Endothelial cell of umbilical vein (primary cell): ENCODE results near the gene TMEM45B. TPM values are rescaled to one million over a fixed set of nuclear protein-coding genes. Genes with fewer than 3 reads are reported as not detected.

Source experiments
- BruUV-seq: library from RNA; stranded (reverse); fragments of 400-500 nt; replicated peaks from 2 replicates; lab custom pipeline; 2021; lab: Mats Ljungman, UMichigan
- CTCF ChIA-PET: fragments of 300-600, 350-600 bp; sonication (Branson Sonifier 250); formaldehyde crosslinking; loops from one replicate; lab custom pipeline; 2021; ENCODE audit warnings: antibody characterized with exemption, inconsistent platforms; lab: Charles Lee
- POLR2A ChIA-PET: fragments of 300-600, 350-600 bp; sonication (Branson Sonifier 250); formaldehyde crosslinking; loops from one replicate; lab custom pipeline; 2021; ENCODE audit warnings: antibody characterized with exemption, inconsistent platforms; lab: Charles Lee
- DNase-seq: peaks from one replicate; pipeline ENCODE4 v3.0.0-alpha.2; 2011; ENCODE audit warnings: low read depth, low spot score
- FAIRE-seq: peaks from 2 replicates; lab custom pipeline; 2011; peaks lifted over from hg19 to GRCh38; lab: Jason Lieb, UNC
- H2AFZ ChIP-seq: 2 replicates; pipeline ENCODE4 v1.6.0; 2012; ENCODE audit warnings: low read depth, low read length, control low read depth, inconsistent platforms
- H3K27ac ChIP-seq: 2 replicates; pipeline ENCODE4 v1.5.1; 2011; ENCODE audit warnings: low read depth, mild to moderate bottlenecking, control low read depth, low read length, moderate library complexity; ENCODE audit not compliant: insufficient read depth
- H3K27me3 ChIP-seq, 2 experiments: 2 replicates each; pipeline versions ENCODE4 v1.6.0 to v1.6.1; 2011; ENCODE audit warnings: low read length in 2 of 2, mixed read lengths in 1 of 2; ENCODE audit not compliant: control insufficient read depth in 2 of 2, insufficient read depth in 2 of 2
- H3K36me3 ChIP-seq, 2 experiments: 2 replicates in 1 of 2; 3 replicates in 1 of 2; pipeline ENCODE4 v1.5.1; 2011; ENCODE audit warnings: low read length in 2 of 2, mild to moderate bottlenecking in 1 of 2, moderate library complexity in 1 of 2; ENCODE audit not compliant: control insufficient read depth in 2 of 2, insufficient read depth in 2 of 2; ENCODE audit errors: extremely low read depth in 1 of 2
- H3K4me1 ChIP-seq: 3 replicates; pipeline ENCODE4 v1.5.1; 2011; ENCODE audit warnings: mild to moderate bottlenecking, low read length; ENCODE audit not compliant: control insufficient read depth, insufficient read depth; ENCODE audit errors: extremely low read depth
- H3K4me2 ChIP-seq: 2 replicates; pipeline ENCODE4 v1.6.1; 2011; ENCODE audit warnings: low read length, control low read depth, mixed read lengths; ENCODE audit not compliant: insufficient read depth
- H3K4me3 ChIP-seq, 3 experiments: fragments of 200-600 bp in 1 of 3; sonication (generic), shearing (Covaris generic) in 1 of 3; replicated peaks in 1 of 3; 2 replicates each; pipeline ENCODE4 v1.5.1; 2011 to 2016; ENCODE audit warnings: control low read depth in 3 of 3, low read length in 3 of 3, mild to moderate bottlenecking in 2 of 3, inconsistent platforms in 1 of 3, low read depth in 1 of 3, moderate library complexity in 1 of 3; ENCODE audit not compliant: insufficient read depth in 1 of 3
- H3K79me2 ChIP-seq: 2 replicates; pipeline ENCODE4 v1.6.0; 2012; ENCODE audit warnings: low read length, inconsistent platforms; ENCODE audit not compliant: control insufficient read depth, insufficient read depth
- H3K9ac ChIP-seq: replicated peaks from 2 replicates; pipeline ENCODE3; 2011; ENCODE audit warnings: low read length, control low read depth; ENCODE audit not compliant: insufficient read depth; ENCODE audit errors: extremely low read depth
- H3K9me1 ChIP-seq: replicated peaks from 3 replicates; pipeline ENCODE4 v1.6.0; 2011; ENCODE audit warnings: mild to moderate bottlenecking, low read length; ENCODE audit not compliant: control insufficient read depth, insufficient read depth; ENCODE audit errors: extremely low read depth
- H3K9me3 ChIP-seq: replicated peaks from 2 replicates; pipeline ENCODE4 v1.5.1; 2012; ENCODE audit warnings: low read length, inconsistent platforms; ENCODE audit not compliant: control insufficient read depth, insufficient read depth
- H4K20me1 ChIP-seq: replicated peaks from 2 replicates; pipeline ENCODE3; 2011; ENCODE audit warnings: mild to moderate bottlenecking, low read length; ENCODE audit not compliant: control insufficient read depth, insufficient read depth; ENCODE audit errors: extremely low read depth
- EZH2 ChIP-seq: IDR thresholded peaks from 2 replicates; pipeline ENCODE4 v1.6.1; 2012; ENCODE audit warnings: borderline replicate concordance, low read depth, mild to moderate bottlenecking, moderate library complexity, low read length, inconsistent platforms; ENCODE audit not compliant: severe bottlenecking
- FOS ChIP-seq: IDR thresholded peaks from 2 replicates; pipeline ENCODE4 v1.6.1; 2011; ENCODE audit warnings: mild to moderate bottlenecking, low read length, moderate library complexity, borderline replicate concordance; ENCODE audit not compliant: insufficient read depth
- GATA2 ChIP-seq: IDR thresholded peaks from 2 replicates; pipeline ENCODE4 v1.7.0; 2011; ENCODE audit warnings: low read depth, mild to moderate bottlenecking, moderate library complexity, mixed read lengths, low read length; ENCODE audit not compliant: insufficient read length, insufficient read depth
- JUN ChIP-seq: IDR thresholded peaks from 2 replicates; pipeline ENCODE4 v1.6.1; 2011; ENCODE audit warnings: borderline replicate concordance, low read depth; ENCODE audit not compliant: insufficient read length, insufficient read depth
- MYC ChIP-seq: IDR thresholded peaks from one replicate; pipeline ENCODE4 v1.6.1; 2011; ENCODE audit warnings: mild to moderate bottlenecking, low read depth, low read length
- POLR2A ChIP-seq: IDR thresholded peaks from 2 replicates; pipeline ENCODE4 v1.6.1; 2012; ENCODE audit warnings: low read depth, mild to moderate bottlenecking, control low read depth, low read length
- POLR2AphosphoS5 ChIP-seq: IDR thresholded peaks from 2 replicates; pipeline ENCODE4 v1.6.1; 2012; ENCODE audit warnings: low read depth, mild to moderate bottlenecking, control low read depth, low read length, moderate library complexity; ENCODE audit not compliant: insufficient read depth
- dilution Hi-C: fragments of 300-500 bp; cut with MboI; formaldehyde crosslinking; loops from one replicate; pipeline ENCODE4 v1.15.0; 2019; ENCODE audit warnings: low sequenced_read_pairs; ENCODE audit not compliant: extremely low pct_ligation_motif_present
- intact Hi-C: fragments of 100-400 bp; cut with micrococcal nuclease; formaldehyde crosslinking; loops from one replicate; pipeline ENCODE4 v1.10.0; 2022
- polyA plus RNA-seq, 4 experiments: library from polyadenylated mRNA; depleted of rRNA in 3 of 4; stranded (reverse) in 3 of 4; unstranded in 1 of 4; fragments of >200 nt; gene quantifications; 2 replicates each; pipeline versions ENCODE4 v1.2.1 to v1.2.3, GENCODE V29; 2011 to 2012; ENCODE audit warnings: missing spikeins in 1 of 4
- total RNA-seq: library from RNA; stranded (reverse); gene quantifications from 2 replicates; pipeline ENCODE4 v1.2.3, GENCODE V29; 2021
- TF ChIP-seq, protein P1 (sequence below): IDR thresholded peaks from 2 replicates; pipeline ENCODE4 v1.6.1; 2011; ENCODE audit not compliant: insufficient read depth, insufficient read length
- TF ChIP-seq, protein P2 (sequence below), 2 donors: IDR thresholded peaks; 1 replicate in 1 of 2; 2 replicates in 1 of 2; pipeline ENCODE4 v1.5.1; 2011; ENCODE audit warnings: low read length in 2 of 2, mild to moderate bottlenecking in 2 of 2, moderate library complexity in 2 of 2, control low read depth in 1 of 2, inconsistent platforms in 1 of 2, low read depth in 1 of 2; ENCODE audit not compliant: insufficient read depth in 1 of 2; ENCODE audit errors: extremely low read depth in 1 of 2

The TMEM45B gene
- total and polyA plus RNA-seq, 2 donors (not counting 3 experiments of a cell fraction or from before 2014, with no cell fraction given) = 0.08 TPM; not detected in 1

DNA sequence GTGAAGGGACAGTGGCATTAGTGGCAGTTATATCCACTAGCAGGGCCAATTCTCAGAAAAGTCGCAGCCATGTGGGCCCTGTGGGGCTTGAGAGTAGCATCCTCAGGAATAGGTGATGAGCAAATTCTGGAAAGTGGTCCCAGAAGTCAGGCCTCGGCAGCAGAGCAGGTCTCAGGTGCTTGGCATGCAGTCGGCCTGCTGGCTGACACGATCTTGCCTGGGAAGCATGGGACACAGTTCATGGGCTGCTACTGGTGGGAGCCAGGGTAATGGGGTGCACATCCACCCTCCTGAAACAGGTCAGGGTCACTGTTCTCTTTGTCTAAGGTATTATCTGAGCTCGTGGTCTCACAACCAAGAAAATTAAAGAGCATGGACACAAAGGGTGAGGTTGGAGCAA lies 36.8 kb upstream of the TMEM45B start:
- POLR2A ChIA-PET = no interaction called here
- Histone ChIP-seq H3K27me3 (peaks cover 0 to 3% of the 10 kb centered on the region in 2 experiments), H3K36me3 (no peaks in the 10 kb centered on the region), H3K27ac (no peak overlapping the region), H3K4me1 (no peaks in the 10 kb centered on the region), H3K9me1 (no peaks in the 10 kb centered on the region), H4K20me1 (no peaks in the 10 kb centered on the region), H3K4me2 (no peak overlapping the region), H3K79me2 (no peaks in the 10 kb centered on the region), H3K4me3 (no peak overlapping the region), H2AFZ (no peak overlapping the region), H3K9me3 (no peaks in the 10 kb centered on the region), H3K9ac (no peak overlapping the region)
- CTCF ChIA-PET = interaction anchor here (1.1 to 1.9 kb wide), 6 partner anchors 11 to 353 kb away, joined by 3 to 7 read pairs (median 4); no protein-coding TSS in a partner anchor
- dilution Hi-C loops = no loop called here
- no peak for FAIRE-seq
- BruUV-seq = no TSS peak
- intact Hi-C loops = no loop called here
- no peak for DNase-seq
- no peak for TF ChIP-seq FOS
- TF ChIP-seq, protein P1, sequence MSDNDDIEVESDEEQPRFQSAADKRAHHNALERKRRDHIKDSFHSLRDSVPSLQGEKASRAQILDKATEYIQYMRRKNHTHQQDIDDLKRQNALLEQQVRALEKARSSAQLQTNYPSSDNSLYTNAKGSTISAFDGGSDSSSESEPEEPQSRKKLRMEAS = no peak
- TF ChIP-seq EZH2 = no peak
- no peak for TF ChIP-seq POLR2AphosphoS5
- TF ChIP-seq JUN = no peak
- TF ChIP-seq, protein P2, sequence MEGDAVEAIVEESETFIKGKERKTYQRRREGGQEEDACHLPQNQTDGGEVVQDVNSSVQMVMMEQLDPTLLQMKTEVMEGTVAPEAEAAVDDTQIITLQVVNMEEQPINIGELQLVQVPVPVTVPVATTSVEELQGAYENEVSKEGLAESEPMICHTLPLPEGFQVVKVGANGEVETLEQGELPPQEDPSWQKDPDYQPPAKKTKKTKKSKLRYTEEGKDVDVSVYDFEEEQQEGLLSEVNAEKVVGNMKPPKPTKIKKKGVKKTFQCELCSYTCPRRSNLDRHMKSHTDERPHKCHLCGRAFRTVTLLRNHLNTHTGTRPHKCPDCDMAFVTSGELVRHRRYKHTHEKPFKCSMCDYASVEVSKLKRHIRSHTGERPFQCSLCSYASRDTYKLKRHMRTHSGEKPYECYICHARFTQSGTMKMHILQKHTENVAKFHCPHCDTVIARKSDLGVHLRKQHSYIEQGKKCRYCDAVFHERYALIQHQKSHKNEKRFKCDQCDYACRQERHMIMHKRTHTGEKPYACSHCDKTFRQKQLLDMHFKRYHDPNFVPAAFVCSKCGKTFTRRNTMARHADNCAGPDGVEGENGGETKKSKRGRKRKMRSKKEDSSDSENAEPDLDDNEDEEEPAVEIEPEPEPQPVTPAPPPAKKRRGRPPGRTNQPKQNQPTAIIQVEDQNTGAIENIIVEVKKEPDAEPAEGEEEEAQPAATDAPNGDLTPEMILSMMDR (IDR thresholded peaks at IDR 0.05; ENCODE audit: extremely low read depth in 1 of 2, insufficient read depth in 1 of 2, low read depth in 1 of 2, low read length in 2 of 2) = no peak
- TF ChIP-seq GATA2 = no peak
- TF ChIP-seq POLR2A = no peak
- TF ChIP-seq MYC = no peak
